K562 (cell line): ENCODE results near the gene IRGQ. TPM values are rescaled to one million over a fixed set of nuclear protein-coding genes. Genes with fewer than 3 reads are reported as not detected.

Experiments used
- BRD9 ChIP-seq: fragments of 450-650 bp; IDR thresholded peaks from 2 replicates; pipeline ENCODE4 v1.6.1; 2018; ENCODE audit warnings: low read depth; ENCODE audit not compliant: partially characterized antibody
- GATA2 ChIP-seq: sonication (generic); formaldehyde crosslinking; IDR thresholded peaks from 2 replicates; pipeline ENCODE4 v1.4.0; 2020; ENCODE audit warnings: mild to moderate bottlenecking, missing genetic modification reagents
- MIER1 ChIP-seq: fragments of 450-650 bp; IDR thresholded peaks from 2 replicates; pipeline ENCODE4 v1.6.1; 2016; ENCODE audit warnings: antibody characterized with exemption, mild to moderate bottlenecking, low read depth
- OTX1 ChIP-seq: fragments of 450-650 bp; formaldehyde crosslinking; IDR thresholded peaks from 2 replicates; pipeline ENCODE4 v1.4.0; 2022; ENCODE audit warnings: mild to moderate bottlenecking
- SRF ChIP-seq, 2 experiments: fragments of 250-450, 450-650 bp in 1 of 2; sonication (Bioruptor Pico) in 1 of 2; sonication (generic) in 1 of 2; formaldehyde crosslinking; IDR thresholded peaks; 2 replicates each; pipeline versions ENCODE4 v1.5.0 to v1.5.1; 2020 to 2022; ENCODE audit warnings: mild to moderate bottlenecking in 1 of 2, missing genetic modification reagents in 1 of 2
- SRSF7 ChIP-seq: fragments of 200-400 bp; formaldehyde crosslinking; optimal IDR thresholded peaks from 2 replicates; pipeline ENCODE3; 2017; ENCODE audit warnings: mild to moderate bottlenecking, low read depth, low read length
- XRCC4 ChIP-seq: IDR thresholded peaks from one replicate; pipeline ENCODE4 v1.6.1; 2011; ENCODE audit not compliant: insufficient read depth, insufficient read length; ENCODE audit errors: extremely low read depth
- ZNF274 ChIP-seq: IDR thresholded peaks from 2 replicates; pipeline ENCODE4 v1.6.1; 2011; ENCODE audit warnings: low read depth, mild to moderate bottlenecking, low read length, moderate library complexity, borderline replicate concordance
- ZNF586 ChIP-seq: fragments of 450-650 bp; formaldehyde crosslinking; conservative IDR thresholded peaks from 2 replicates; pipeline ENCODE4 v1.4.0; 2020; ENCODE audit warnings: mild to moderate bottlenecking, moderate library complexity
- polyA plus RNA-seq, 8 experiments: library from polyadenylated mRNA; depleted of rRNA in 4 of 8; stranded (reverse) in 5 of 8; unstranded in 3 of 8; fragments of >200 nt; fragmentation: Nextera tagmentation in 2 of 8; fragmentation: Illumina TruSeq in 1 of 8; extraction: Ambion mirVana in 2 of 8; extraction: Trizol in 1 of 8; gene quantifications; 2 replicates each; pipeline versions ENCODE4 v1.2.1 to v1.2.3, GENCODE V29; 2011 to 2014; ENCODE audit warnings: inconsistent platforms in 1 of 8, missing spikeins in 1 of 8
- total RNA-seq, 7 experiments: library from RNA; depleted of rRNA in 6 of 7; stranded (reverse); fragments of >200 nt in 6 of 7; fragmentation: Illumina TruSeq in 2 of 7; extraction: Trizol in 2 of 7; gene quantifications; 2 replicates each; pipeline versions ENCODE4 v1.2.1 to v1.2.3, GENCODE V29; 2011 to 2021; ENCODE audit warnings: low replicate concordance in 1 of 7
- TF ChIP-seq, protein P1 (sequence below): sonication (generic); formaldehyde crosslinking; IDR thresholded peaks from 2 replicates; pipeline ENCODE4 v1.8.0; 2022; ENCODE audit warnings: mild to moderate bottlenecking, low read depth, missing genetic modification reagents
- TF ChIP-seq, protein P2 (sequence below): IDR thresholded peaks from 2 replicates; pipeline ENCODE4 v1.6.1; 2014; ENCODE audit warnings: antibody characterized with exemption
- TF ChIP-seq, protein P3 (sequence below): fragments of 250-450 bp; sonication (Bioruptor Pico); IDR thresholded peaks from 2 replicates; pipeline ENCODE4 v1.5.0; 2020; ENCODE audit warnings: mild to moderate bottlenecking, borderline replicate concordance
- TF ChIP-seq, protein P4 (sequence below): fragments of 200-400 bp; formaldehyde crosslinking; IDR thresholded peaks from 2 replicates; pipeline ENCODE4 v1.6.1; 2017; ENCODE audit warnings: mild to moderate bottlenecking, low read depth, low read length, moderate library complexity
- TF ChIP-seq, protein P5 (sequence below), 3 experiments: fragments of 200-800 bp in 1 of 3; fragments of 250-450 bp in 1 of 3; fragments of 450-650 bp in 1 of 3; sonication (Bioruptor Pico) in 1 of 3; sonication (Bioruptor generic) in 1 of 3; formaldehyde crosslinking in 1 of 3; IDR thresholded peaks; 2 replicates each; pipeline versions ENCODE4 v1.6.1 to v1.8.0; 2016 to 2022; ENCODE audit warnings: mild to moderate bottlenecking in 2 of 3, missing genetic modification characterization in 2 of 3, missing compliant biosample characterization in 1 of 3, moderate library complexity in 1 of 3

The IRGQ gene
- total and polyA plus RNA-seq, 9 of the 15 experiments (the other 6 are each of a cell fraction or from before 2014, with no cell fraction given): 3.5 to 19.2 (median 7.9) TPM

DNA sequence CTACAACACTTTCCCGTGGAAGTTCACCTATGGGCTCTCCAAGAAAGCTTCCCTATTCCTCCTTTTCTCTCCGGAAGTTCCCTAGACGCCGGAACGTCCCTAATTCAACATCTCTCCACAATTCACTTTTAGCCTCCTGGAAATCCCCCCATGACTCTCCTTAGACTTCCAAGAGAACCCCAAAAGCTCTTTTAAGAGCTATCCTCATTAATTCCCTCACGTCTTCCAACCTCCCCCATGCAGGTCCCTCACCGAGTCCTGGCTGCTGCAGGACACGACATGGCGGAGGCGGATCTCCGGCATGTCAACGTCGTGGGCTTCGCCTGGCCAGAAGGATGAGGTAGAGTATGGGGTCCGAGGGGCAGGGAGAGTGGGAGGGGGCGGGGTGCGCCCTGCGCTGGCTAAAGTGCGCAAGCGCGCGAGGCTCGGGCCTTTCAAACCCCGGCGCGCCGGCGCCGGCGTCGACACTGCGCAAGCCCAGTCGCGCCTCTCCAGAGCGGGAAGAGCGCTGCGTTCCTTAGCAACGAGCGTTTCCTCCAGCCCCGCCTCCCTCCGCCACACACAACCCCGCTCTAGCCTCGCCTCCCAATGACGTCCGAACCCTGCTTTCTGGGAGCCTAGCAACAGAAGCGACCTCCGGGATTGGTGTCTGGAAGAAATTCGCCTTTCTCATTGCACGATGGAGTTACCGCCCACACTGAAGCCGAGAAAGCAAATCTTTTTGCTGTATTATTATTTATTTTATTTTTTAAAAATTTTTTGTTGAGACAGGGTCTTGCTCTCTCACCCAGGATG lies 20.6 kb downstream of the IRGQ start, which contains the start of the genes PINLYP and XRCC1 (continued):
- TF ChIP-seq ZNF586: no peak
- no peak for TF ChIP-seq SRSF7
- TF ChIP-seq ZNF274: no peak
- no peak for TF ChIP-seq SRF (CRISPR knock-in tag; IDR thresholded peaks at IDR 0.05)
- TF ChIP-seq, protein P1, sequence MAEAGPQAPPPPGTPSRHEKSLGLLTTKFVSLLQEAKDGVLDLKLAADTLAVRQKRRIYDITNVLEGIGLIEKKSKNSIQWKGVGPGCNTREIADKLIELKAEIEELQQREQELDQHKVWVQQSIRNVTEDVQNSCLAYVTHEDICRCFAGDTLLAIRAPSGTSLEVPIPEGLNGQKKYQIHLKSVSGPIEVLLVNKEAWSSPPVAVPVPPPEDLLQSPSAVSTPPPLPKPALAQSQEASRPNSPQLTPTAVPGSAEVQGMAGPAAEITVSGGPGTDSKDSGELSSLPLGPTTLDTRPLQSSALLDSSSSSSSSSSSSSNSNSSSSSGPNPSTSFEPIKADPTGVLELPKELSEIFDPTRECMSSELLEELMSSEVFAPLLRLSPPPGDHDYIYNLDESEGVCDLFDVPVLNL (CRISPR knock-in tag): peak; percentile 84
- TF ChIP-seq MIER1: no peak
- TF ChIP-seq, protein P2, sequence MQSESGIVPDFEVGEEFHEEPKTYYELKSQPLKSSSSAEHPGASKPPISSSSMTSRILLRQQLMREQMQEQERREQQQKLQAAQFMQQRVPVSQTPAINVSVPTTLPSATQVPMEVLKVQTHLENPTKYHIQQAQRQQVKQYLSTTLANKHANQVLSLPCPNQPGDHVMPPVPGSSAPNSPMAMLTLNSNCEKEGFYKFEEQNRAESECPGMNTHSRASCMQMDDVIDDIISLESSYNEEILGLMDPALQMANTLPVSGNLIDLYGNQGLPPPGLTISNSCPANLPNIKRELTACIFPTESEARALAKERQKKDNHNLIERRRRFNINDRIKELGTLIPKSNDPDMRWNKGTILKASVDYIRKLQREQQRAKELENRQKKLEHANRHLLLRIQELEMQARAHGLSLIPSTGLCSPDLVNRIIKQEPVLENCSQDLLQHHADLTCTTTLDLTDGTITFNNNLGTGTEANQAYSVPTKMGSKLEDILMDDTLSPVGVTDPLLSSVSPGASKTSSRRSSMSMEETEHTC: no peak
- TF ChIP-seq BRD9: no peak
- no peak for TF ChIP-seq XRCC4
- TF ChIP-seq, protein P3, sequence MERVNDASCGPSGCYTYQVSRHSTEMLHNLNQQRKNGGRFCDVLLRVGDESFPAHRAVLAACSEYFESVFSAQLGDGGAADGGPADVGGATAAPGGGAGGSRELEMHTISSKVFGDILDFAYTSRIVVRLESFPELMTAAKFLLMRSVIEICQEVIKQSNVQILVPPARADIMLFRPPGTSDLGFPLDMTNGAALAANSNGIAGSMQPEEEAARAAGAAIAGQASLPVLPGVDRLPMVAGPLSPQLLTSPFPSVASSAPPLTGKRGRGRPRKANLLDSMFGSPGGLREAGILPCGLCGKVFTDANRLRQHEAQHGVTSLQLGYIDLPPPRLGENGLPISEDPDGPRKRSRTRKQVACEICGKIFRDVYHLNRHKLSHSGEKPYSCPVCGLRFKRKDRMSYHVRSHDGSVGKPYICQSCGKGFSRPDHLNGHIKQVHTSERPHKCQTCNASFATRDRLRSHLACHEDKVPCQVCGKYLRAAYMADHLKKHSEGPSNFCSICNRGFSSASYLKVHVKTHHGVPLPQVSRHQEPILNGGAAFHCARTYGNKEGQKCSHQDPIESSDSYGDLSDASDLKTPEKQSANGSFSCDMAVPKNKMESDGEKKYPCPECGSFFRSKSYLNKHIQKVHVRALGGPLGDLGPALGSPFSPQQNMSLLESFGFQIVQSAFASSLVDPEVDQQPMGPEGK (CRISPR knock-in tag): no peak
- TF ChIP-seq OTX1 (CRISPR knock-in tag): no peak
- no peak for TF ChIP-seq GATA2 (CRISPR knock-in tag)
- TF ChIP-seq, protein P4, sequence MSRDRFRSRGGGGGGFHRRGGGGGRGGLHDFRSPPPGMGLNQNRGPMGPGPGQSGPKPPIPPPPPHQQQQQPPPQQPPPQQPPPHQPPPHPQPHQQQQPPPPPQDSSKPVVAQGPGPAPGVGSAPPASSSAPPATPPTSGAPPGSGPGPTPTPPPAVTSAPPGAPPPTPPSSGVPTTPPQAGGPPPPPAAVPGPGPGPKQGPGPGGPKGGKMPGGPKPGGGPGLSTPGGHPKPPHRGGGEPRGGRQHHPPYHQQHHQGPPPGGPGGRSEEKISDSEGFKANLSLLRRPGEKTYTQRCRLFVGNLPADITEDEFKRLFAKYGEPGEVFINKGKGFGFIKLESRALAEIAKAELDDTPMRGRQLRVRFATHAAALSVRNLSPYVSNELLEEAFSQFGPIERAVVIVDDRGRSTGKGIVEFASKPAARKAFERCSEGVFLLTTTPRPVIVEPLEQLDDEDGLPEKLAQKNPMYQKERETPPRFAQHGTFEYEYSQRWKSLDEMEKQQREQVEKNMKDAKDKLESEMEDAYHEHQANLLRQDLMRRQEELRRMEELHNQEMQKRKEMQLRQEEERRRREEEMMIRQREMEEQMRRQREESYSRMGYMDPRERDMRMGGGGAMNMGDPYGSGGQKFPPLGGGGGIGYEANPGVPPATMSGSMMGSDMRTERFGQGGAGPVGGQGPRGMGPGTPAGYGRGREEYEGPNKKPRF: no peak
- TF ChIP-seq, protein P5, sequence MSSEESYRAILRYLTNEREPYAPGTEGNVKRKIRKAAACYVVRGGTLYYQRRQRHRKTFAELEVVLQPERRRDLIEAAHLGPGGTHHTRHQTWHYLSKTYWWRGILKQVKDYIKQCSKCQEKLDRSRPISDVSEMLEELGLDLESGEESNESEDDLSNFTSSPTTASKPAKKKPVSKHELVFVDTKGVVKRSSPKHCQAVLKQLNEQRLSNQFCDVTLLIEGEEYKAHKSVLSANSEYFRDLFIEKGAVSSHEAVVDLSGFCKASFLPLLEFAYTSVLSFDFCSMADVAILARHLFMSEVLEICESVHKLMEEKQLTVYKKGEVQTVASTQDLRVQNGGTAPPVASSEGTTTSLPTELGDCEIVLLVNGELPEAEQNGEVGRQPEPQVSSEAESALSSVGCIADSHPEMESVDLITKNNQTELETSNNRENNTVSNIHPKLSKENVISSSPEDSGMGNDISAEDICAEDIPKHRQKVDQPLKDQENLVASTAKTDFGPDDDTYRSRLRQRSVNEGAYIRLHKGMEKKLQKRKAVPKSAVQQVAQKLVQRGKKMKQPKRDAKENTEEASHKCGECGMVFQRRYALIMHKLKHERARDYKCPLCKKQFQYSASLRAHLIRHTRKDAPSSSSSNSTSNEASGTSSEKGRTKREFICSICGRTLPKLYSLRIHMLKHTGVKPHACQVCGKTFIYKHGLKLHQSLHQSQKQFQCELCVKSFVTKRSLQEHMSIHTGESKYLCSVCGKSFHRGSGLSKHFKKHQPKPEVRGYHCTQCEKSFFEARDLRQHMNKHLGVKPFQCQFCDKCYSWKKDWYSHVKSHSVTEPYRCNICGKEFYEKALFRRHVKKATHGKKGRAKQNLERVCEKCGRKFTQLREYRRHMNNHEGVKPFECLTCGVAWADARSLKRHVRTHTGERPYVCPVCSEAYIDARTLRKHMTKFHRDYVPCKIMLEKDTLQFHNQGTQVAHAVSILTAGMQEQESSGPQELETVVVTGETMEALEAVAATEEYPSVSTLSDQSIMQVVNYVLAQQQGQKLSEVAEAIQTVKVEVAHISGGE (CRISPR knock-in tag; IDR thresholded peaks at IDR 0.05): no peak
